ENCODE data around the gene HPDL.

The HPDL gene

DNA sequence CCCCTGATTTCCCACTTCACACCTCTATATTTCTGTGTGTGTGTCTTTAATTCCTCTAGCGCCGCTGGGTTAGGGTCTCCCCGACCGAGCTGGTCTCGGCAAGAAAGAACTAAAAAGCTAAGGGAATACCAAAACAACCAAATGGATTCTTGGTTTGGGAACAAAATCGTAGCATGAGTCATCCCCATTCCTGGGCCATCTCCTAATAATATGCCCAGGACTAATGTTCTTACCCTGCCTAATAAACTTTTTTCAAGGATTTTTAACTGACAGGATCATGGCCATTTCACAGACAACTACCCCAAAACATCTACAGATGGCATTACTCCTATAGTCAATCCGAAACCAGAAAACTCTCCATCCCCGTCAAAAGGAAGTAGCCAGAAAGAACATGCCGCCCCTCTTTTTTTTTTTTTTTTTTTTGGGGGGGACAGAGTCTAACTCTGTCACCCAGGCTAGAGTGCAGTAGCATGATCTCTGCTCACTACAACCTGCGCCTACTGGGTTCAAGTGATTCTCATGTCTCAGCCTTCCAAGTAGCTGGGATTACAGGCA, 4.1 kb upstream of the HPDL start:
- no peak for DNase-seq

DNA sequence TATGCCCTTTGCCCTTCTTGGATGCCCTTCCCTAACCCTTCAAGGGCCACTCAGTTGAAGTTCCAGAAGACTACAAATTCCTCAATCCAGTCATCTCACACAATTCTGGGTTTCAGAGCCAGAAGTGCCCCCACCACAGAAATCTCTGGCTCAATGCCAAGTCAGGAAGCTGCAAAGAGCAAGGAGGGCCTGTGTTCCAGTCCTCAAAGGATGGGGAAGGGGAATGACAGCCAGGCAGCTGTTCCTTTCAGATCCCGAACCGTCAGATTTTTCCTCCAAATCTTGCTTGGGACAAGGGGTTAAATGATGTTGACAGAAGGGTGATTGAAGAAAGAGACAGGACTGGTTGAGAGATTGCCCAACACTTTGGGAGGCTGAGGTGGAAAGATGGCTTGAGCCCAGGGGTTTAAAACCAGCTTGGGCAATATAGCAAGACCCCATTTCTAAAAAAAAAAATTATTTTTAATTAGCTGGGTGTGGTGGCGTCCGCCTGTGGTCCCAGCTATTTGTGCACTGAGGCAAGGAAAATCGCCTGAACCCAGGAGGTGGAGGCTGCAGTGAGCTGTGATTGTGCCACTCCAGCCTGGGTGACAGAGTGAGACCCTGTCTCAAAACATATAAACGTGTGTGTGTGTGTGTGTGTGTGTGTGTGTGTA, 716 bp upstream of the HPDL start:
- DNase-seq: no peak

DNA sequence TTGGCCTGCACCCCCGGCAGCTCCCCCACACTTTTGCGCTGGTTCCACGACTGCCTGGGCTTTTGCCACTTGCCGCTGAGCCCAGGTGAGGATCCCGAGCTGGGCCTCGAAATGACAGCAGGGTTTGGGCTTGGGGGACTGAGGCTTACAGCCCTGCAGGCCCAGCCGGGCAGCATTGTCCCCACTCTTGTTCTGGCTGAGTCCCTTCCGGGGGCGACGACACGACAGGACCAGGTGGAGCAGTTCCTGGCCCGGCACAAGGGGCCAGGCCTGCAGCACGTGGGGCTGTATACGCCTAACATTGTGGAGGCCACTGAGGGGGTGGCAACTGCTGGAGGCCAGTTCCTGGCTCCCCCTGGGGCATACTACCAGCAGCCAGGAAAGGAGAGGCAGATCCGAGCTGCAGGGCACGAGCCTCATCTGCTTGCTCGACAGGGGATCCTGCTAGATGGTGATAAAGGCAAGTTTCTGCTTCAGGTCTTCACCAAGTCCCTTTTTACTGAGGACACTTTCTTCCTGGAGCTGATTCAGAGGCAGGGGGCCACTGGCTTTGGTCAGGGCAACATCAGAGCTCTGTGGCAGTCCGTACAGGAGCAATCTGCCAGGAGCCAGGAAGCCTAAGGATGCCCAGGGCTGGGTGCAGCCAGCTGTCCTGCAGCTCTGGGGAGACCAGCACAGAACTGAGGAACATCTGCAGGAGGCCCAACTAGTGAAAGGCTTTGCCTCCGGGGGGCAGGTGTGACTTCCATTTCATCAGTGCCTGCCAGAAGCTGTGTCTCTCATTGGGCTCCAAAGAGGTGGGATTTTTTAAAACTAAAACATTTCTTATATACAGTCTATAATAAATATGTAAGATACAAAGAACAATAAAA, 1.2 kb downstream of the HPDL start:
- no peak for DNase-seq

DNA sequence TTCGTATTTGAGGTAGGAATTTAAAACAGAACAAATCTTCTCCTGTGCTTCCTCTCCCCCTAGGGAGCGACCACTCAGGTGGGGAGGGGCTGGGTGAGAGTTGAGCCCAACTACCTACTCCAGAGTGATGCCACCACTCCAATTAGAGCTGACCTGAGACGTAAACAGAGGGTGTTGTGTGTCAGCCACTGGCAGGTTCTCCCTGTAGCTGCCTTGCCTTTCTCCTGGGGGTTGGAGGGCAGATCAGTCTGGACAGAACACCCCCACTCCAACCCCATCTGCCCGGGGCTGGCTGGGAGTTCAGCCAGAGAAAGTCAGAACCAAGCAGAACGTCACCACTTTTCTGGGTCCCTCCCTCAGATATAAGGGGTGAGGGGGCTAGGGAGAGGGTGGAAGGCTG, 2.0 kb downstream of the HPDL start:
- no peak for DNase-seq

DNA sequence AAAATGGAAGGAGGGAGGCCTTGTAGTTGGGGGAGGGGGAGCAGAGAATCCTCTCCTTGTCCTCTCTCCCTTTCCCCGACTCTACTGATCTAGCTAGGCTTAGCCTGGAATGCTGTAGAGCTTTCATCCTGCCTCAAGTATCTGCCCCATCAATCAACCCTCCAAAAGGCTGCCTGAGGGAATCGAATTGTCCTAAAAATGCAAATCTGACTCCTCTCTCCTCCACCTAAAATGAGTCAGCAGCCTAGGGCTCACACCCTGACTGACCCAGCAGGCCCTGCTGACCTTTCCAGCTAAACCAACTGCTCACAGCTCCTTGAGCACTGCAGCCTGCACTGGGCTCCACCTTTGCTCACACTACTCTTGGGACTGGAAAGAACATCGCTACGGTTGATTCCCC, 2.8 kb downstream of the HPDL start:
- DNase-seq: no peak

DNA sequence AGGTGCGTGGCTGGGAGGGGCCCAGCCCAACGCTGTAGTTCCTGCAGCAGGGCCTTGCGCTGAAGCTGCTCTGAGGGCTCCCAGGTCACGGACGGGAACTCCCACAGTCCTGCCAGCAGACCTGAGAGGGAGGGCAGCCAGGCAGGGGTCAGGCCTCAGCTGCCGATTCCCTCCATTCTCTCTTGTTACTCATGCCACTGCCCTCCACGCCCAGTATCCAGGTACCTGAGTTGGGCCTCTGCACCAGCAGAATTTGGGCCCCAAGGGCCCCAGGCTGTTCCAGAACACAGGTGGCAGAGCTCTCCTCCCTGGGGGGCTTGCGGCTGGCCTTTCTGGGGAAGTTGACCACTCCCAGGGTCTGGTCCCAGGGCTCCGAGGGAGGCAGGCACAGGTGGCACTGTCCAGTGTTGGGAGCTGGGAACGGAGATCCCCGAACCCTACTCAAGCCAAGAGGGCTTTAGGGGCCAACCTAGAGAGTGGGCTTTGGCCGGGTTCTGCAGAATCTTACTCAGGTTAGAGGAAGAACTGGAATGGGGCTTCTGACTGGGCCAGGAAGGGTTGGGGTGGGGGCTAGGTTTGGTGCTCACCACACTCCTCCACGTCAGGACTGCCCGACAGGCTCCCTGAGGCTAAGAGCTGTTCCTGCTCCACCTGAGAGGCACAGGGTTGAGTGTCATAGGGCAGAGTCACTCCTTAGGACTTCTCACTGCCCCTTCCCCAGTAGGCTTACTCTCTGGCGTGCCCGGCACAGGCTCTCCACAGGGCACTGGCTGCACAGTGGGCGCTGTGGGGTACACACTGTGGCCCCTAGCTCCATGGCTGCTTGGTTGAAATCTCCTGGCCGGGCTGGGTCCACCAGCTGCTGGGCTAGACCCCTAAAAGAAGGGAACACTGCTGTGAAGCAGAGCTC, 5.0 kb downstream of the HPDL start:
- no peak for DNase-seq

DNA sequence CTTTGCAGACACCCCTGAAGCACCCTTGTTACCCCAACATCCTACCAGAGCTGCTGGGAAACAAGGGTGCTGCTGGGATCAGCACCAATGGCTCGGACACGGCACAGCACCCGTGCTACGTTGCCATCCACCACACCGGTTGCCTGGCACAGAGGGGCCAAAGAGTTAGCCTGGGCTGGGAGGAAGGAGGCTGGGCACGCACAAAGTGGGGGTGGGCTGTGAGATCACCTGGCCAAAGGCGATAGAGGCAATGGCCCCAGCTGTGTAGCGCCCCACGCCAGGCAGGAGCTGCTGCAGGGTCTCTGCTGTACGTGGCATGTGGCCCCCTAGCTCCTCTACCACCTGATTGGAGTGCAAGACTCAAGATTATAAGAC, 5.6 kb downstream of the HPDL start:
- DNase-seq: no peak

DNA sequence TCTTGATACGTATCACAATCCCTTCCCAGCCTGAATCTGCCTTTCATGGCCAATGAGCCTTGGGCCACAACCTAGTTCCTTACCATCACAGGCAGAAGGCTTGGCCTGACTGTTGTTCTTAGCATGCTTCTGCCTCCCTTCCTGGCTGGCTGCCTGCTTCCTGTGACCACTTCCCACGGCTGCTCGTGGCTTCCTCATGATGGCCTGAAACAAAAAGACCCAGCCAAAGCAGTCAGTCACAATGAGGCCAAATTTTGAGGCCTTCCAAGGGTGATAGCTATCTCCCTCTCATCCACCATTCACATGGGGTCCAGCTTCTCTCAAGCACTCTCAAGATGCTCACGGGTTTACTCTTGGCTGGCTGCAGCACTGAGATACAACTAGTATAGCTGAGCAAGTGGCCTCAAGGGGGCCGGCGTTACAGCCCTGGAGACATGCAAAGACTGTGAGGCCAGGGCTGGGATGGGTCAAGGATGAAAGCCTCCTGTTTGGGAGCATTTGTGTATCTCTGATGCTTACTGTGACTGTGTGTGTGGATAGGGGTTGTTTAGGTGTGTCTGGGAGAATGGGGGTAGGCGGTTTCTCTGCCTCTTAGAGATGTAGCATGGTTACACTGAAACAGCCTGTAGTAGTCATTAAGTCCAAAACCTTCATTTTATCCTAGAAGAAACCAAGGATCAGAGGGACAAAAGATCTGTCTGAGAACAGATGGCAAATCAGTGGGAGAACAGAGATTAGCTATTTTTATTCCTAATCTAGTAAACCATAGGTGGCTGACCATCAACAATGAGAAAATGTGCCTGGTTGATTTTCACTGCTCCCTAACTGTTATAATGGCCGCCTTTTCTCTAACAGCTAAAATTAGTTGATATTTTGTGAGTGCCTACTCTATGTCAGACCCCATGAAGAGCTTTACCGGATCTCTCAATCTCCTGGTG, 7.9 kb downstream of the HPDL start:
- DNase-seq: no peak

DNA sequence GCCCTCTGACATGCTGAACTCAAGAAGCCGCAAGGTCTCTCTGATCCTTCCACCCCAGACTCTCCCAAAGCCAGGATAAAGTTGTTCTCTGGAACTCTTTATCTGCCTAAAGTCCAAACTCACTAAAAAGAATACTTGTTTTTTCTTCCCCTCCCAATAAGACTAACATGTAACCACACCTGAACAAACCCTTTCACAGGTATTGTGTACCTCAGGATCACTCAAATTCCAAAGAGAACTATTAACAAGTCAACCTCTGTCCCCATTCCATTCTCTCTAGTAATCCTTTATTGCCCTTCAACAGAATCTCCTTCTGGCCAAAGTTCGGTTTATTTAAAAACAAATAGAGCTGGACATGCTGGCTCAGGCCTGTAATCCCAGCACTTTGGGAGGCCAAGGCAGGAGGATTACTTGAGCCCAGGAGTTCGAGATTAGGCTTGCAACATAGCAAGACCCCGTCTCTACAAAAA, 9.2 kb downstream of the HPDL start:
- no peak for DNase-seq

DNA sequence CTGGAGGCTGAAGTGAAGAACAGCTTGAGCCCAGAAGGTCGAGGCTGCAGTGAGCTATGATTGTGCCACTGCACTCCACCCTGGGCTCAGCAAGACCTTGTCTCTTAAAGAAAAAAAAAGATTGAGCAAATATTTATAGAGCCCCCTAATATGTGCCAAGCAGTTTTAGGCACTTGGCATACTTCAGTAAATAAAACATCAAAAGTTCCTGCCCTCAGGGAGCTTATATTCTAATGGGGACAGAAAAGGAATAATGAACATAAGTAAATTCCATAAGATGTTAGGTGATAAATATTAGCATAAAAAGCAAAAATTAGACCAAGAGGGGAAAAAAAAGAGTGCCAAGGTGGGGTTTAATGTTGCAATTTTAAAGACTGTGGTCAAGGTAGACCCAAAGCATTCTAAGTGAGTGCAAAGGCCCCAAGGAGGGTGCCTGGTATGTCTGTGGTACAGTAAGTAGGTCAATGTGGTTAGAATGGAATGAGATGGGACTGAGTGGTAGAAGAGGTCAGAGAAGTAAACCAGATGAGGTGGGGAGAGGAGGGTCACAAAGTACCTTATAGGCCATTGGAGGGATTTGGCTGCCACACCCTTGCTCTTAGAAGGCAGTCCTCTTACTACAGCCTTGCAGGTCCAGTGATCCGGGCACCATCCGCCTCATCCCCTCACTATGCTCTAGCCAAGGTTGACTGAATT, 11.1 kb downstream of the HPDL start:
- DNase-seq: no peak

DNA sequence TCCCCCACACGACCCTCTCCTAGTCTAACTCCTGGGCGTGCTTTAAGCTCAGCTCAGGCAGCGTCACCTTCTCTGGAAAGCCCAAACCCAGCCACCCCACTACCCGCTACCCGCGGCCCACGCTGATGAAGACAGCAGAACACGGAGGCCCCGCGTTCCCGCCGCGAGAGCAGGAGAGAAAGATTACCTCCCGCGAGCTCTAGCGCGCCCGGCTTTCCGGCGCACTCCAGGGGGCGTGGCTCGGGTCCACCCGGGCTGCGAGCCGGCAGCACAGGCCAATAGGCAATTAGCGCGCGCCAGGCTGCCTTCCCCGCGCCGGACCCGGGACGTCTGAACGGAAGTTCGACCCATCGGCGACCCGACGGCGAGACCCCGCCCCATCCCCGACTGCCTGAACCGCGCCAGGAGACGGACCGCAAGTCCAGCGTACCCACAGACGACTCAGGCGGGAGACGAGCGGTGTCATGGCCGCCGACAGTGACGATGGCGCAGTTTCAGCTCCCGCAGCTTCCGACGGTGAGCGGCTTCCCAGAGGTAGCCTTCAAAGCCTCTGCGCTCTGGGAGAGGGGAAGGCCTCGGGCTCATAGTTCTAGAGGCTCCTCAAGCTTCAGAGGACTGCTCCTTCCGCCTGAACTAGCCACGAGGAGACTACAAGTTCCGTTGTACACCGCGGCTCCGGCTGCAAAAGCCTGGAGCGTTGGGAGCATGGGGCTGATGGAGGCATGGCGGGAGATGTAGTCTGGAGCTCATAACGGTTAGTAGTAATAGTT, 13.3 kb downstream of the HPDL start, which contains the start of the genes MUTYH and TOE1:
MUTYH (minus strand) TSS at position 652 of the 770 bp plus-strand sequence. CDS start 5,935 bp downstream, outside the sequence.
TOE1 (plus strand) TSS at position 382 of the 770 bp plus-strand sequence; CDS start at position 465, 83 bp downstream.
- peak; percentile 92 for DNase-seq

DNA sequence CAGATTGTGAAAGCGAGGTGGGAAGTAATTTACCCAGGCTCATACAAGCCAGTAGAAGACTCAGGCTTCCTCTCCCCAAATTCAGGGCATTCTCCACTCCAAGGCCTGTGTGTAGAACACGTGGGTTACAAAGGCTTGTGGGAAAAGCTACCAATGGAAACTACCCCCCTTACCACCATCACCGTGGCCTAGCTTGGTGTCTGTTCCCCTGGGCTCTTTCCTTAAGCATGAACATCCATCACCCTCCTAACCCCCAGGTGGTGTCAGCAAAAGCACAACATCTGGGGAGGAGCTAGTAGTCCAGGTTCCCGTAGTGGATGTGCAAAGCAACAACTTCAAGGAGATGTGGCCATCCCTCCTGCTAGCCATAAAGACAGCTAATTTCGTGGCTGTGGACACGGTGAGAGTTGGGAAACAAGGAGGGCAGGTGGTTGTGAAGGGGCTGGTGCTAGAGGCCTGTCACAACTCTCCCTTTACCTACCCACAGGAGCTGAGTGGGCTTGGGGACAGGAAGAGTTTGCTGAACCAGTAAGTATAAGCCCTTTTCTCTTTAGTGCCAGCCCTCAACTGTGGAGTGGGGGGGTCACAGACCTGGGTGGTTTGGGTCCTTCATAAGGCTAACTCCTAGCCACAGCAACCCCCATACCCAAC, 14.2 kb downstream of the HPDL start:
- no peak for DNase-seq

DNA sequence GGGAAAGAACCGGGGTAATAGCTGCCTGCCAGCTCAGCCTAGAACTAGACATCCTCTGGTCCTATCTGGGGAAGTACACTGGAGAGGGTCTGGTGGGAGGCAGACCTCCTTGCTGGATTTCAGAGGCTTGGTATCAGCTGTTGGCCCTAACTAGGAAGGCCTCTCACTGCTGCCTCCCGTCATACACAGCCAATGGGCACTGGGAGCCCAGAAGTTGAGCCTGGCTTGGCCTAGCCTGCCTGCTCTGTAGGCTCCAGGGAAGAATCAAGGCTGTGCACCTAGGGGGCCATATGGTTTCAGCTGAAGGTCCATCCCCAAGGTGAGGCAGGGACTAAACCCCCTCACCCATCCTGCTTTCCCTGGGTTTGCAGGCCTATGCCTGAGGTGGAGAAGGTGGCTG, 17.8 kb downstream of the HPDL start:
- DNase-seq: no peak

DNA sequence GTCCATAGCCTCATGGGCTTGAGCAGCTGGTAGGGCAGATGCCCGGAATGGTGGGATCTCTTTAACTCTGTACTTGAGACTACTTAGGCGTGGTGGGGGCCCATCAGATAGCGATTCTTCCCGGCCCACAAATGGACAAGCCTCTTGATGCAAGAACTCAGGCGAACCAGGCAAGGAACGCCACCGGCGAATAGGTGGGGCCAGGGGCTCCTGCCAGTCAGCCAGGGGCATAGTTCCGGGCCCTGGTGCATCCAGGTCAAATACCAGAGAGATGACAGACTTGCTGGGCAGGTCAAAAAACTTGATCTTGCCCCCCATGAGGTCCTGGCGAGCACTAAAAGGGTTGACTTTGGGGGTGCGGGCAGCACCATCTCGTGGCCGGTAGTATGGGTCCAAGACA, 18.3 kb downstream of the HPDL start:
- DNase-seq: no peak

DNA sequence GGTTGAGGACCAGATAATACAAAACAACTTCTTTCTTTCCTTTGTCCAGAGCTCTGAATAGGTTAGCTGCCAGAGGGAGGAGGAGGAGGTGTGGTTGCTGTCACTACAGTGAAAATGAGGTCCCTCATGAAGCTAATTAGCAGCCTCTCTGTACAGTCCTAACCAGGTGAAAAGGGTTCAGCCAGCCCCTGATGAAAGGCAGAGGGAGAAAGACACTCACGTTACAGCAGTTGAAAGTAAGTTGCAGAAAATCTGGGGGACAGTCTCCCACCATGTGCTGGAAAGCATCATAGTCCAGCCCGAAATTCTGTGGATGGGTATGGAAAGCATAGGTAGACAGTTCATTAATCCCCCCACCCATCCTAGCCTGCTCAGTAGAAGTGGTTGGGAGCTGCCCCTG, 19.8 kb downstream of the HPDL start:
- DNase-seq: no peak

DNA sequence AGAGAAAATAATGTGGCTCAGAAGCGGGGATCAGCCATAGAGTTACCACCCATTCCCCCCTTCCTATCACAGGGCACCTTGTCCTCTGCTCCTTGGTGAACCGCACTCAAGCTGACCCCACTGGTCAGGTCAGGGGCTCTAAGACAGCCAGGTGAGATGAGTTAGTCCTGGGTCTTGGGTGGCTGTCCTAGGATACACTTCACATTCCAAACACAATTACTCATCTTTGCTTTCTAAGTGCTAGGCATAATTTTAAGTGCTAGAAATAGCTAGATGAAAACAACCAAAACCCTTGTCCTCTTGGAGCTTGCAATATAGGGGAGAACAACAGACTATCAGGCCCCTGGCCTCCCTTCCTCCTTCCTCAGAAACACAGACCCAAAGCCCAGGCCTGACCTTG, 21.3 kb downstream of the HPDL start:
- DNase-seq: peak; percentile 45

DNA sequence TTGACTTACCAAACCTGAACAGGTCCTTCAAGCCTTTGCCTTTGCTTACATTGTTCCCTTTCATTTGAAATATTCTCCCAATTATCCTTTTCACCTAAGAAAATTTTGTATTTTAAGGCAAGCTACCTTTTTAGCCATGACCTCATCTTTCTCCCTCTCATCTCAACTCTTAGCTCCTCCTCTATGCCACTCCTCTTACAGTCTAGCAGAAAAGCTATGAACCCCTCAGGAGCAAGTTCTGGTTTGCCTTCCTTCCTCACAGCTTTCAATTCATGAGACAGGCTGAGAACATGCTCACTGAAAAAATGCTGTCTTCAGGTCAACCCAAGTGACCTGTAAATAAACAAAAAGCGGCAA, 21.9 kb downstream of the HPDL start:
- DNase-seq: no peak

DNA sequence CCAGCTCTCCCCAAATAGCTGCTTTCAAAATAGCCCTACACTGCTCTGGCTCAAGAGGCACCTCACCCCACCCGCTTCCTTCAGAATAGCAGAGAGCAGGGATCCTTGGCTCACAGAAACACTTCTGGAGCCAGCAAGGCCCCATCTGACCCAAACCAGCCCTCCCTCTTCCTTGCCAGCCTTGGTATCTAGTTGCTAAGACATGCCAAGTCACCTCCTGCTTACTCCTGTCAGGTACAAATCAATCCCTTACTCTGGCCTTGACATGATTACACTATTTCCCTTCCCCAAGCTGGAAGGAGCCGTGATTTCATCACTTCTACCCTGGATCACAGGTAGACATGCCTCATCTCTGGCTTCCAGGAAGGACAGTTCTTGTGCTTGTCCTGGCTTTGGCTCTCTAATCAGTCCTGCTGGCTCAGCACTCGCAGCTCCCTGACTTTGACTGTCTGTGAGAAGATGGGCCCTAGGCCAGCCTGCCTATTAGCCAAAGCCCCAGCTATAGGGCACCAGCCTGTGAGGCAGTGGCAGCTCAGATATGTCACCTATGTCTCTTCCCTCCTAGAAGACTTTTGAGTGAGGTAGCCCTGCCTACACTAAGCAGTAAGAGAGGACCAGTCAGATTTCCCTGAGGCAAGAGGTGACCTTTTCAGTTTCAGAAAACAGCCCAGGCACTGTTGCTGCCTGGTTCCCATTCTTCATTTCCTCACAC, 22.4 kb downstream of the HPDL start:
- no peak for DNase-seq

DNA sequence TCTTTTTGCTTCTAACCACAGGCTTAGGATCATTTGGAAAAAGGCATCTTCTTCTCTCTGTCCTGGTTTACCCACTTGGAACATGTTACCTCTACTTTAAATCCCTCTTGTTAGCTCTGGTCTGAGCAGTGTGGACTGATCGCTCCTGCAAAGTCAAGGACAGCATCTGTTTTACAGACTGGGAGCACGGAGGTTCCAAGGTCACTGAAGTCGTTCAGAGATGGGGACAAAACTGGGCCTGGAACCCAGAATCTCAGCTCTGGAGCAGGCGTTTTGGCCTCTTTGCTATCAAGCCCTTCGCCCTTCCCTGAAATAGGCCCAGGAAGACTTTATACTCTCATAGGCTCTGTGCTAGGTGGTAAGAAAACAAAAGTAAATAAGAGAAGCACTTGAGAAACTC, 24.8 kb downstream of the HPDL start:
- no peak for DNase-seq

All from fibroblast of skin of abdomen (primary cell).